Measurements from ENCODE around the gene LONRF2. TPM values are rescaled to one million over a fixed set of nuclear protein-coding genes. Genes with fewer than 3 reads are reported as not detected.

The LONRF2 gene
- total RNA-seq, 1 experiment from 2014 or later = 1.1 TPM

- H3K9ac ChIP-seq (ENCODE audit: low read length) = peak overlapping the region; percentile 24; the same call in 1 of the 2 replicates
- peak; percentile 3 for ATAC-seq
- H3K36me3 ChIP-seq (ENCODE audit: low read depth, low read length) = no peaks in the 10 kb centered on the region
- peaks cover 48% of the 10 kb centered on the region for H3K4me1 ChIP-seq (ENCODE audit: insufficient read depth, low read length)
- H3K4me3 ChIP-seq (ENCODE audit: low read length) = no peak overlapping the region
- intact Hi-C loops (cut with micrococcal nuclease) = no loop called here
- H4K20me1 ChIP-seq (ENCODE audit: low read length) = no peaks in the 10 kb centered on the region
- peaks cover 9% of the 10 kb centered on the region for H3F3A ChIP-seq (ENCODE audit: low read length, unreplicated experiment)
- DNase-seq = no peak
- H3K9me3 ChIP-seq (ENCODE audit: low read length) = no peaks in the 10 kb centered on the region
- no peaks in the 10 kb centered on the region for H3K9me2 ChIP-seq (replicated peaks; ENCODE audit: low read length)
- BruUV-seq (replicated peaks) = no TSS peak
- CTCF ChIA-PET = interaction anchor here (0.7 to 2.0 kb wide), 3 partner anchors 28 to 483 kb away, joined by 3 to 7 read pairs (median 4); no protein-coding TSS in a partner anchor
- no peaks in the 10 kb centered on the region for H3K79me2 ChIP-seq (ENCODE audit: low read length)
- POLR2A ChIA-PET (ENCODE audit: unreplicated experiment) = interaction anchor here (0.6 to 0.7 kb wide), 2 partner anchors 144 to 628 kb away, joined by 3 to 6 read pairs; no protein-coding TSS in a partner anchor
- peak overlapping the region; percentile 69 for H3K4me2 ChIP-seq (ENCODE audit: low read length)
- H3K27me3 ChIP-seq (ENCODE audit: low read length) = no peaks in the 10 kb centered on the region
- peak overlapping the region; percentile 45; the same call in 1 of the 2 replicates for H2AFZ ChIP-seq (ENCODE audit: low read length)
- H3K27ac ChIP-seq (ENCODE audit: low read length) = peak overlapping the region; percentile 96
- TF ChIP-seq CTCF (conservative IDR thresholded peaks at IDR 0.05; ENCODE audit: low read depth, low read length) = no peak
- TF ChIP-seq EZH2phosphoT487 (IDR thresholded peaks at IDR 0.05; ENCODE audit: borderline replicate concordance, low read length) = no peak; the same call in 1 of the 2 replicates
- no peak for TF ChIP-seq EZH2 (IDR thresholded peaks at IDR 0.05; ENCODE audit: low read length, unreplicated experiment)
These were observed 31.6 kb downstream of the LONRF2 start for GRCh38 chr2:100290718-100291151.

- intact Hi-C loops (cut with micrococcal nuclease) = no loop called here
- BruUV-seq (replicated peaks) = no TSS peak
- Histone ChIP-seq H3F3A (ENCODE audit: low read length, unreplicated experiment) (peaks cover 9% of the 10 kb centered on the region), H3K9ac (ENCODE audit: low read length) (no peak overlapping the region), H4K20me1 (ENCODE audit: low read length) (no peaks in the 10 kb centered on the region), H3K79me2 (ENCODE audit: low read length) (no peaks in the 10 kb centered on the region), H3K27ac (ENCODE audit: low read length) (no peak overlapping the region), H3K4me3 (ENCODE audit: low read length) (no peak overlapping the region), H3K4me2 (ENCODE audit: low read length) (no peak overlapping the region), H3K36me3 (ENCODE audit: low read depth, low read length) (no peaks in the 10 kb centered on the region), H3K9me2 (replicated peaks; ENCODE audit: low read length) (no peaks in the 10 kb centered on the region), H3K4me1 (ENCODE audit: insufficient read depth, low read length) (peaks cover 53% of the 10 kb centered on the region), H3K27me3 (ENCODE audit: low read length) (no peaks in the 10 kb centered on the region), H3K9me3 (ENCODE audit: low read length) (no peaks in the 10 kb centered on the region), H2AFZ (ENCODE audit: low read length) (no peak overlapping the region)
- CTCF ChIA-PET = no interaction called here
- DNase-seq = no peak
- ATAC-seq = no peak
- TF ChIP-seq CTCF (conservative IDR thresholded peaks at IDR 0.05; ENCODE audit: low read depth, low read length) (no peak), EZH2phosphoT487 (IDR thresholded peaks at IDR 0.05; ENCODE audit: borderline replicate concordance, low read length) (no peak), EZH2 (IDR thresholded peaks at IDR 0.05; ENCODE audit: low read length, unreplicated experiment) (no peak)
- POLR2A ChIA-PET (ENCODE audit: unreplicated experiment) = no interaction called here
These were observed 33.3 kb downstream of the LONRF2 start for GRCh38 chr2:100289020-100289419.

- no peak overlapping the region for H3K4me3 ChIP-seq (ENCODE audit: low read length)
- H2AFZ ChIP-seq (ENCODE audit: low read length) = no peak overlapping the region
- POLR2A ChIA-PET (ENCODE audit: unreplicated experiment) = interaction anchor here (1.0 kb wide), 1 partner anchor 21 kb away, joined by 4 read pairs; no protein-coding TSS in a partner anchor
- no peak overlapping the region for H3K9ac ChIP-seq (ENCODE audit: low read length)
- H3K4me1 ChIP-seq (ENCODE audit: insufficient read depth, low read length) = peaks cover 27% of the 10 kb centered on the region
- no peak overlapping the region for H3K4me2 ChIP-seq (ENCODE audit: low read length)
- no peak for DNase-seq
- H3K9me2 ChIP-seq (replicated peaks; ENCODE audit: low read length) = no peaks in the 10 kb centered on the region
- no peaks in the 10 kb centered on the region for H3K79me2 ChIP-seq (ENCODE audit: low read length)
- H3K36me3 ChIP-seq (ENCODE audit: low read depth, low read length) = no peaks in the 10 kb centered on the region
- H4K20me1 ChIP-seq (ENCODE audit: low read length) = no peaks in the 10 kb centered on the region
- no TSS peak for BruUV-seq (replicated peaks)
- peak overlapping the region; percentile 47; the same call in 1 of the 2 replicates for H3K27ac ChIP-seq (ENCODE audit: low read length)
- intact Hi-C loops (cut with micrococcal nuclease) = no loop called here
- H3K27me3 ChIP-seq (ENCODE audit: low read length) = no peaks in the 10 kb centered on the region
- no peaks in the 10 kb centered on the region for H3K9me3 ChIP-seq (ENCODE audit: low read length)
- H3F3A ChIP-seq (ENCODE audit: low read length, unreplicated experiment) = peaks cover 6% of the 10 kb centered on the region
- CTCF ChIA-PET = no interaction called here
- ATAC-seq = no peak
- no peak for TF ChIP-seq CTCF (conservative IDR thresholded peaks at IDR 0.05; ENCODE audit: low read depth, low read length)
These were observed 36.0 kb downstream of the LONRF2 start for GRCh38 chr2:100286318-100286717.
